ENCODE measurements around the gene ITPKB.
"Not testable (repeated sequence)": the region's sequence is repeated elsewhere in the genome, so short reads cannot be mapped to it uniquely, and the experiment has no call there.

ITPKB gene

DNA sequence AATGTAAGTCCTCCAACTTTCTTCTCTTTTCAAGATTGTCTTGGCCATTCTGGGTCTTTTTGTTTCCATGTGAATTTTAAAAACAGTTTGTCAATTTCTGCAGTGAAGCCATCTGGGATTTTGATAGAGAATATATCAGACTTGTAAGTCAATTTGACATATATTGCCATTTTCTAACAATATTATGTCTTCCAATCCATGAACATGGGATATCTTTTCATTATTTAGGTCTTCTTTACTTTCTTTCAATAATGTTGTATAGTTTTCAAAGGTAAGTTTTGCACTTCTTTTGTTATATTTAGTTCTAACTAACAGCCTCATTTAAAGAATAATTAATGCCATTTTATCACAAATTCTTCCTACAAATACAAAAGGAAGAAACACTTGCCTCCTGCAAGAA lies 117.1 kb downstream of the ITPKB start:
- no peak overlapping the region for H3K27ac Mint-ChIP-seq
- no peaks in the 10 kb centered on the region for H3K4me1 Mint-ChIP-seq
- no peaks in the 10 kb centered on the region for H3K36me3 Mint-ChIP-seq (ENCODE audit: low read depth)
- TF ChIP-seq, protein P1, sequence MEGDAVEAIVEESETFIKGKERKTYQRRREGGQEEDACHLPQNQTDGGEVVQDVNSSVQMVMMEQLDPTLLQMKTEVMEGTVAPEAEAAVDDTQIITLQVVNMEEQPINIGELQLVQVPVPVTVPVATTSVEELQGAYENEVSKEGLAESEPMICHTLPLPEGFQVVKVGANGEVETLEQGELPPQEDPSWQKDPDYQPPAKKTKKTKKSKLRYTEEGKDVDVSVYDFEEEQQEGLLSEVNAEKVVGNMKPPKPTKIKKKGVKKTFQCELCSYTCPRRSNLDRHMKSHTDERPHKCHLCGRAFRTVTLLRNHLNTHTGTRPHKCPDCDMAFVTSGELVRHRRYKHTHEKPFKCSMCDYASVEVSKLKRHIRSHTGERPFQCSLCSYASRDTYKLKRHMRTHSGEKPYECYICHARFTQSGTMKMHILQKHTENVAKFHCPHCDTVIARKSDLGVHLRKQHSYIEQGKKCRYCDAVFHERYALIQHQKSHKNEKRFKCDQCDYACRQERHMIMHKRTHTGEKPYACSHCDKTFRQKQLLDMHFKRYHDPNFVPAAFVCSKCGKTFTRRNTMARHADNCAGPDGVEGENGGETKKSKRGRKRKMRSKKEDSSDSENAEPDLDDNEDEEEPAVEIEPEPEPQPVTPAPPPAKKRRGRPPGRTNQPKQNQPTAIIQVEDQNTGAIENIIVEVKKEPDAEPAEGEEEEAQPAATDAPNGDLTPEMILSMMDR (IDR thresholded peaks at IDR 0.05), result no peak
- peaks cover 20% of the 10 kb centered on the region for H3K27me3 Mint-ChIP-seq (ENCODE audit: low read depth, poor library complexity)
- peaks cover 16% of the 10 kb centered on the region for H3K9me3 Mint-ChIP-seq
- DNase-seq, result no peak
- H3K4me3 Mint-ChIP-seq, result no peak overlapping the region

DNA sequence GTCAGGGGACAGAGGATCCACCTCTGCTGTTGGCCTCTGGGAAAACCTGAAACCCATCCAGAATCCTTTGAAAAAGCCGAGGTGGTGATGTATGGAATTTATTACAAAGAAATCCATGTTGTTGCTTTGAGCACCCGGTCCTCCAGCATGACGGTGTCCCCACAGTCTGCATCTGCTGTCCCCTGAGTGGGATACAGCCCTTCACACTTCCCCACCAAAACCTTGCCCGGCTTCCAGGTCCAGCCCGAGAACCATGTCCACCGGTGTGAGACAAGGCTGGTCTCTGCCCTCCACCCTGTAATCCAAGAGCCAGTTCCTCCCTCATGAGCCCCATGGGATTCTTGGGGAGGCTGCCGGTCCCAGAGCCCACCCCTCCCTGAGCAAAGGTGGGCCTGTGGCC lies 120.1 kb downstream of the ITPKB start:
- H3K4me3 Mint-ChIP-seq, result no peak overlapping the region
- no peak overlapping the region for H3K27ac Mint-ChIP-seq
- peaks cover 17% of the 10 kb centered on the region for H3K27me3 Mint-ChIP-seq (ENCODE audit: low read depth, poor library complexity)
- no peaks in the 10 kb centered on the region for H3K36me3 Mint-ChIP-seq (ENCODE audit: low read depth)
- peaks cover 34% of the 10 kb centered on the region for H3K9me3 Mint-ChIP-seq
- DNase-seq, result no peak
- no peaks in the 10 kb centered on the region for H3K4me1 Mint-ChIP-seq
- TF ChIP-seq, protein P1 (IDR thresholded peaks at IDR 0.05), result no peak

DNA sequence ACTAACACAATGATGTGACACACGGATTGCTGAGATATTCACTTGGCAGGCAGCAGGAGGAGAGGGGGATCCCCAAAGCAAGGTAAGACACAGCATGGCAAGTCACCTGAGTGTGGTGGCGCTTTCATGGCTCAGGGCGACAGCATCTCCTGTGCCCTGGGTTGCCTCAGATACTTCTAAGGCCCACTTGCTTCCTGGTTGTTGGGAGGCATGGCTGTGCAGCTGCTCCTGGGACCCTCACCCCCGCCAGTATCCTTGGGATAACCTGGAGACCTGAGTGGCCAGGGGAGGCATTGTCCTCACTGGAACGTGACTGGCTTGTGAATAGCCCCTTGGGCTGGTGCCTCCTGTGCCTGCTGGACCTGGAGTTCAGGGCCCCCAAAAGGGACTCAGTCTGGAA lies 120.7 kb downstream of the ITPKB start:
- Mint-ChIP-seq H3K4me1 (no peaks in the 10 kb centered on the region), H3K27ac (no peak overlapping the region), H3K4me3 (no peak overlapping the region), H3K36me3 (ENCODE audit: low read depth) (no peaks in the 10 kb centered on the region), H3K27me3 (ENCODE audit: low read depth, poor library complexity) (peaks cover 15% of the 10 kb centered on the region), H3K9me3 (peaks cover 40% of the 10 kb centered on the region)
- DNase-seq, result no peak
- TF ChIP-seq, protein P1 (IDR thresholded peaks at IDR 0.05), result no peak

DNA sequence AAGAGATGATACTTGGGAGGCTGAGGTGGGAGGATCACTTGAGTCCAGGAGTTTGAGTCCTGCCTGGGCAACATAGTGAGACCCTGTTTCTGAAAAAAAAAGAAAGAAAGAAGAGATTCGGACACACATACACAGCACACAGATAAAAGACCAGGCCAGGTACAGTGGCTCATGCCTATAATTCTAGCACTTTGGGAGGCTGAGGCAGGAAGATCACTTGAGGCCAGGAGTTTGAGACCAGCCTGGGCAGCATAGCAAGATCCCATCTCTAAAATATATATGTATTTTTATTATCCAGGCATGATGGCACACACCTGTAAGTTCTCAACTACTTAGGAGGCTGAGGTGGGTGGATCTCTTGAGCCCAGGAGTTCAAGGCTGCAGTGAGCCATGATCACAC lies 121.4 kb downstream of the ITPKB start:
- H3K36me3 Mint-ChIP-seq (ENCODE audit: low read depth); H3K4me1 Mint-ChIP-seq; H3K27ac Mint-ChIP-seq; DNase-seq; H3K4me3 Mint-ChIP-seq: not testable (repeated sequence)
- Mint-ChIP-seq H3K27me3 (ENCODE audit: low read depth, poor library complexity) (peaks cover 15% of the 10 kb centered on the region), H3K9me3 (peaks cover 41% of the 10 kb centered on the region)

DNA sequence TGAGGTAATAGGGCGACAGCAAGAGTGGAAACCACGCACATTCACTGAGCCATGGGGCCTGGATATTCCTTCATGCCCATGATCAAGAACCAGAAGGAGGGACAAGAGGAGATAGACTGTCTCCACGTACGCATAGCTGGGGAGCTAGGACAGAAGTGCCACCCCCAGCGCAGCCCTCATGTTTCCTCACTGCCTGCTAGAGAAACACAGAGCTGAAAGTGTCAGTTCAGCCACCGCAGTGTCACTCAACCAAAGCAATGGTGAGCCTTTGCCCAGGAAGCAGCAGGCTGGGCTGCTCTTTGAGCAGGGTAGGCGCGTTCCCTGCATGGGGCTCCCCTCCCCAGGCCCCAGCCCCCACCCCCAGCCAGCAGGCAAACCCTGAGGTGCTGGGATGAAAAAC lies 122.0 kb downstream of the ITPKB start:
- DNase-seq, result no peak
- Mint-ChIP-seq H3K4me3 (no peak overlapping the region), H3K4me1 (no peaks in the 10 kb centered on the region), H3K27ac (no peak overlapping the region), H3K36me3 (ENCODE audit: low read depth) (no peaks in the 10 kb centered on the region), H3K9me3 (peaks cover 37% of the 10 kb centered on the region), H3K27me3 (ENCODE audit: low read depth, poor library complexity) (peaks cover 17% of the 10 kb centered on the region)
- TF ChIP-seq, protein P1 (IDR thresholded peaks at IDR 0.05), result no peak

DNA sequence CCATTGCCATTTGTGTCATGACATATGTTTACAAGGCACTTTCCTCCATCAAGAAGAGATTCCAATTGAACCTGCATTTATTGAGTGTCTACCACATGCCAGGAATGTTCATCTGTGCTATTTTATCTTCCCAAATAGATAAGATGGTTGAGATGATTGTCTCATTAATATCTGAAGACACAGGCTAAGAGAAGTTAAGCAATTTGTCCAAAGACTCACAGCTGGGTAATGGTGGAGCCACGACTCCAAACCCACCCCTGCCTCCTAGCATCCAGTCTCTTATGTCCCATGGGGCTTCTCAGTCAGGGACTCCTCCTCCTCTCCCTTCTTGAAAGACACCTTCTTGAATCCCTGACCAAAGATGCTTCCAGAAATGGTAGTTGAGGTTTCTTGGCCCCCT lies 122.4 kb downstream of the ITPKB start:
- TF ChIP-seq, protein P1 (IDR thresholded peaks at IDR 0.05), result no peak
- Mint-ChIP-seq H3K27ac (no peak overlapping the region), H3K4me3 (no peak overlapping the region), H3K4me1 (no peaks in the 10 kb centered on the region), H3K27me3 (ENCODE audit: low read depth, poor library complexity) (peaks cover 18% of the 10 kb centered on the region), H3K36me3 (ENCODE audit: low read depth) (no peaks in the 10 kb centered on the region), H3K9me3 (peaks cover 33% of the 10 kb centered on the region)
- no peak for DNase-seq
